Upper lobe of left lung (tissue), 6 donors: ENCODE data around the gene DCLRE1B. TPM values are rescaled to one million over a fixed set of nuclear protein-coding genes. Genes with fewer than 3 reads are reported as not detected.

Experiments
- ATAC-seq, 2 donors: fragments of 200-7000 bp; cut with Tn5 transposase; one replicate each; pipeline ENCODE4 v1.9.1; 2022; ENCODE audit warnings: mild to moderate bottlenecking in 2 of 2, moderate library complexity in 2 of 2; ENCODE audit not compliant: low FRiP score in 2 of 2
- DNase-seq, 2 donors: peaks; one replicate each; pipeline ENCODE4 v3.0.0-alpha.2; 2019 to 2020
- H3K27ac ChIP-seq, 4 donors: fragments of 200-600 bp; sonication (generic); one replicate each; pipeline ENCODE4 v1.5.1; 2016 to 2019
- H3K27me3 ChIP-seq, 4 donors: fragments of 200-600 bp; sonication (generic); one replicate each; pipeline ENCODE4 v1.5.1; 2017 to 2019
- H3K36me3 ChIP-seq, 4 donors: fragments of 200-600 bp; sonication (generic); one replicate each; pipeline ENCODE4 v1.5.1; 2016 to 2019
- H3K4me1 ChIP-seq, 4 donors: fragments of 200-600 bp; sonication (generic); one replicate each; pipeline ENCODE4 v1.5.1; 2018 to 2019
- H3K4me3 ChIP-seq, 4 donors: fragments of 200-600 bp; sonication (generic); one replicate each; pipeline ENCODE4 v1.5.1; 2017 to 2019; ENCODE audit warnings: mild to moderate bottlenecking in 2 of 4, moderate library complexity in 1 of 4
- H3K9me3 ChIP-seq, 4 donors: fragments of 200-600 bp; sonication (generic); one replicate each; pipeline ENCODE4 v1.5.1; 2018 to 2019
- CTCF ChIP-seq, 6 experiments: fragments of 450-650 bp in 4 of 6; fragments of 200-600 bp in 2 of 6; sonication (generic) in 2 of 6; IDR thresholded peaks; one replicate each; pipeline ENCODE4 v1.5.1; 2016 to 2019; ENCODE audit warnings: antibody characterized with exemption in 6 of 6
- EP300 ChIP-seq, 4 donors: sonication (generic); formaldehyde crosslinking; IDR thresholded peaks; one replicate each; pipeline ENCODE4 v1.5.1; 2017; ENCODE audit warnings: antibody characterized with exemption in 4 of 4, control low read depth in 2 of 4
- POLR2A ChIP-seq, 4 donors: fragments of 450-650 bp; IDR thresholded peaks; one replicate each; pipeline ENCODE4 v1.5.1; 2016 to 2017; ENCODE audit warnings: antibody characterized with exemption in 4 of 4, mild to moderate bottlenecking in 2 of 4
- POLR2AphosphoS5 ChIP-seq, 2 donors: sonication (generic); formaldehyde crosslinking; IDR thresholded peaks; one replicate each; pipeline ENCODE4 v1.5.1; 2017; ENCODE audit warnings: antibody characterized with exemption in 2 of 2
- WGBS, 2 donors: methylation state at CpG; one replicate each; pipeline ENCODE4 v1.1.5; 2017 to 2018; 5-methylcytosine and 5-hydroxymethylcytosine counted together
- total RNA-seq, 6 donors: library from RNA; depleted of rRNA in 4 of 6; stranded (reverse); fragments of >200 nt in 4 of 6; gene quantifications; one replicate each; pipeline versions ENCODE4 v1.1.0 to v1.2.1, GENCODE V29; 2016 to 2021
- donor health status: DM: no; HTN: no; CAD: no; lungs with moderate emphysema.
- donor health status: DM: no; HTN: yes; CAD: no; lungs with severe emphysema.

DCLRE1B gene
- total RNA-seq, 6 donors from 2014 or later: 3.0 to 9.1 (median 6.7) TPM

- H3K36me3 ChIP-seq: no peaks in the 10 kb centered on the region
- WGBS, 2 donors: 0 to 3% methylated on average over 8 to 32 of the region's 64 CpGs
- peak overlapping the region; percentile 96 to 99 (median 98) for H3K27ac ChIP-seq
- no peaks in the 10 kb centered on the region for H3K9me3 ChIP-seq
- TF ChIP-seq EP300 (IDR thresholded peaks at IDR 0.05) (peak in 1 of 4 donors; percentile 16), POLR2AphosphoS5 (IDR thresholded peaks at IDR 0.05) (peak; percentile 34 to 47), CTCF (IDR thresholded peaks at IDR 0.05) (no peak), POLR2A (IDR thresholded peaks at IDR 0.05) (peak in 2 of 4 donors; percentile 34 to 73)
- DNase-seq (peak; percentile 71 to 92), ATAC-seq (peak; percentile 64 to 76)
- no peaks in the 10 kb centered on the region for H3K27me3 ChIP-seq
- H3K4me3 ChIP-seq: peak overlapping the region; percentile 71 to 94 (median 84)
- peaks cover 23 to 49% (median 39%) of the 10 kb centered on the region in 4 donors for H3K4me1 ChIP-seq
Measured at GRCh38 chr1:113929750-113930498, 24.8 kb downstream of the DCLRE1B start.

GRCh38 chr1:113930499-113931161, 25.5 kb downstream of the DCLRE1B start:
- peak in 1 of 2 donors; percentile 68 for DNase-seq
- no peaks in the 10 kb centered on the region for H3K27me3 ChIP-seq
- H3K4me3 ChIP-seq: peak overlapping the region; percentile 71 to 94 (median 84)
- H3K27ac ChIP-seq: peak overlapping the region; percentile 96 to 99 (median 98)
- H3K9me3 ChIP-seq: no peaks in the 10 kb centered on the region
- no peaks in the 10 kb centered on the region for H3K36me3 ChIP-seq
- ATAC-seq: peak; percentile 57 to 73
- TF ChIP-seq POLR2A (IDR thresholded peaks at IDR 0.05) (no peak), POLR2AphosphoS5 (IDR thresholded peaks at IDR 0.05) (no peak), EP300 (IDR thresholded peaks at IDR 0.05) (no peak), CTCF (IDR thresholded peaks at IDR 0.05) (no peak)
- 1% methylated on average over 8 of the region's 8 CpGs for WGBS, 2 donors
- peaks cover 23 to 49% (median 40%) of the 10 kb centered on the region in 4 donors for H3K4me1 ChIP-seq

GRCh38 chr1:113931451-113931851, 26.3 kb downstream of the DCLRE1B start:
- Histone ChIP-seq H3K27ac (peak overlapping the region in 3 of 4 donors; percentile 96 to 99 (median 99)), H3K4me1 (peaks cover 31 to 49% (median 41%) of the 10 kb centered on the region in 4 donors), H3K9me3 (no peaks in the 10 kb centered on the region), H3K36me3 (no peaks in the 10 kb centered on the region), H3K27me3 (no peaks in the 10 kb centered on the region), H3K4me3 (peak overlapping the region in 2 of 4 donors; percentile 81 to 94)
- 14 to 15% methylated on average over 3 of the region's 3 CpGs for WGBS, 2 donors
- DNase-seq (no peak), ATAC-seq (no peak)
- TF ChIP-seq POLR2A (IDR thresholded peaks at IDR 0.05) (no peak), EP300 (IDR thresholded peaks at IDR 0.05) (no peak), POLR2AphosphoS5 (IDR thresholded peaks at IDR 0.05) (no peak), CTCF (IDR thresholded peaks at IDR 0.05) (no peak)

GRCh38 chr1:113934006-113934405, 28.9 kb downstream of the DCLRE1B start:
- ATAC-seq: no peak
- H3K27me3 ChIP-seq: no peaks in the 10 kb centered on the region
- no peak for DNase-seq
- H3K4me3 ChIP-seq: no peak overlapping the region
- TF ChIP-seq POLR2AphosphoS5 (IDR thresholded peaks at IDR 0.05) (no peak), CTCF (IDR thresholded peaks at IDR 0.05) (no peak), POLR2A (IDR thresholded peaks at IDR 0.05) (no peak), EP300 (IDR thresholded peaks at IDR 0.05) (no peak)
- no peaks in the 10 kb centered on the region for H3K36me3 ChIP-seq
- H3K27ac ChIP-seq: peak overlapping the region in 1 of 4 donors; percentile 35
- H3K4me1 ChIP-seq: peaks cover 40 to 60% (median 45%) of the 10 kb centered on the region in 4 donors
- no peaks in the 10 kb centered on the region for H3K9me3 ChIP-seq
